Stomach (tissue), 9 donors: Measurements from ENCODE around the gene WLS. TPM values are rescaled to one million over a fixed set of nuclear protein-coding genes. Genes with fewer than 3 reads are reported as not detected.
"Not testable (repeated sequence)": the region's sequence is repeated elsewhere in the genome, so short reads cannot be mapped to it uniquely, and the experiment has no call there.

Experiments used
- DNase-seq, 2 donors: peaks; one replicate each; pipeline versions ENCODE4 v3.0.0 to v3.0.0-alpha.2; 2013 to 2019
- H3K27ac ChIP-seq, 5 donors: fragments of 200-600 bp in 4 of 5; sonication (generic) in 4 of 5; one replicate each; pipeline ENCODE4 v1.5.1; 2013 to 2019; ENCODE audit warnings: mild to moderate bottlenecking in 1 of 5, moderate library complexity in 1 of 5
- H3K27me3 ChIP-seq, 3 donors: fragments of 200-600 bp; sonication (generic); one replicate each; pipeline ENCODE4 v1.5.1; 2017 to 2019; ENCODE audit warnings: mixed run types in 1 of 3
- H3K36me3 ChIP-seq, 4 donors: fragments of 200-600 bp; sonication (generic); 1 replicate in 3 of 4; 2 replicates in 1 of 4; pipeline ENCODE4 v1.5.1; 2016 to 2019
- H3K4me1 ChIP-seq, 4 donors: fragments of 200-600 bp; sonication (generic); one replicate each; pipeline ENCODE4 v1.5.1; 2016 to 2019
- H3K4me3 ChIP-seq, 4 donors: fragments of 200-600 bp; sonication (generic) in 3 of 4; one replicate each; pipeline ENCODE4 v1.5.1; 2016 to 2019; ENCODE audit warnings: mild to moderate bottlenecking in 1 of 4
- H3K9me3 ChIP-seq, 4 donors: fragments of 200-600 bp; sonication (generic); one replicate each; pipeline ENCODE4 v1.5.1; 2016 to 2019
- CTCF ChIP-seq, 7 experiments: fragments of 450-650 bp in 4 of 7; fragments of 200-600 bp in 3 of 7; sonication (generic) in 3 of 7; IDR thresholded peaks; one replicate each; pipeline ENCODE4 v1.5.1; 2016 to 2019; ENCODE audit warnings: antibody characterized with exemption in 7 of 7, control low read depth in 2 of 7, mild to moderate bottlenecking in 1 of 7
- EP300 ChIP-seq: sonication (generic); formaldehyde crosslinking; IDR thresholded peaks from one replicate; pipeline ENCODE4 v1.6.1; 2017; ENCODE audit warnings: antibody characterized with exemption
- POLR2A ChIP-seq, 4 donors: fragments of 450-650 bp; IDR thresholded peaks; one replicate each; pipeline ENCODE4 v1.6.1; 2016; ENCODE audit warnings: antibody characterized with exemption in 4 of 4, control low read depth in 2 of 4, mild to moderate bottlenecking in 1 of 4, moderate library complexity in 1 of 4
- POLR2AphosphoS5 ChIP-seq, 3 donors: sonication (generic); formaldehyde crosslinking; IDR thresholded peaks; one replicate each; pipeline ENCODE4 v1.6.1; 2016; ENCODE audit warnings: antibody characterized with exemption in 3 of 3
- WGBS, 5 donors: extraction: QIAGEN DNeasy Blood & Tissue Kit in 3 of 5; methylation state at CpG; one replicate each; pipeline versions ENCODE4 v1.1.5 to v1.1.7; 2013 to 2018; 5-methylcytosine and 5-hydroxymethylcytosine counted together
- intact Hi-C: fragments of 100-400 bp; cut with DNase I; formaldehyde crosslinking; loops from one replicate; pipeline ENCODE4 v1.15.1; 2023; ENCODE audit warnings: low total_unique reads
- polyA plus RNA-seq, 3 donors: library from polyadenylated mRNA; stranded (reverse); fragments of 200-250 nt; gene quantifications; one replicate each; pipeline ENCODE4 v1.2.3, GENCODE V29; 2013
- total RNA-seq, 5 donors: library from RNA; depleted of rRNA; stranded (reverse); fragments of >200 nt; gene quantifications; one replicate each; pipeline versions ENCODE4 v1.1.0 to v1.2.3, GENCODE V29; 2014 to 2016
- donor health status: healthy with polysubstance abuse.
- donor health status: Bipolar disorder and iron deficiency.
- donor health status: healthy.

WLS gene
- total and polyA plus RNA-seq, 8 donors, result 17.9 to 194 (median 66.8) TPM

- Histone ChIP-seq H3K27ac (peak overlapping the region; percentile 66 to 87 (median 82)), H3K4me1 (peaks cover 40 to 71% (median 58%) of the 10 kb centered on the region in 4 donors), H3K27me3 (no peaks in the 10 kb centered on the region), H3K36me3 (no peaks in the 10 kb centered on the region), H3K9me3 (no peaks in the 10 kb centered on the region), H3K4me3 (no peak overlapping the region)
- DNase-seq, result no peak
- intact Hi-C loops, result no loop called here
- no peak for TF ChIP-seq EP300
- TF ChIP-seq CTCF (IDR thresholded peaks at IDR 0.05), result no peak
- TF ChIP-seq POLR2AphosphoS5 (IDR thresholded peaks at IDR 0.05), result no peak
- TF ChIP-seq POLR2A (IDR thresholded peaks at IDR 0.05), result no peak
- WGBS, 5 donors, result 86 to 89% (median 86%) methylated on average over 1 of the region's 1 CpG
Observed at GRCh38 chr1:68174738-68175113, 57.6 kb downstream of the WLS start.

- TF ChIP-seq POLR2A (IDR thresholded peaks at IDR 0.05) (no peak), POLR2AphosphoS5 (IDR thresholded peaks at IDR 0.05) (peak; percentile 72 to 94 (median 81)), CTCF (IDR thresholded peaks at IDR 0.05) (no peak), EP300 (no peak)
- intact Hi-C loops, result no loop called here
- Histone ChIP-seq H3K36me3 (no peaks in the 10 kb centered on the region), H3K9me3 (no peaks in the 10 kb centered on the region), H3K4me3 (peak overlapping the region in 2 of 4 donors; percentile 6 to 23), H3K27ac (peak overlapping the region; percentile 66 to 87 (median 82)), H3K4me1 (peaks cover 40 to 67% (median 58%) of the 10 kb centered on the region in 4 donors), H3K27me3 (no peaks in the 10 kb centered on the region)
- DNase-seq, result peak; percentile 76 to 94
- WGBS, 5 donors, result 37 to 41% (median 37%) methylated on average over 14 of the region's 14 CpGs
Observed at GRCh38 chr1:68173936-68174737, 58.2 kb downstream of the WLS start.

GRCh38 chr1:68173283-68173935 lies 58.9 kb downstream of the WLS start:
- DNase-seq, result peak in 1 of 2 donors; percentile 46
- TF ChIP-seq CTCF (IDR thresholded peaks at IDR 0.05) (no peak), POLR2A (IDR thresholded peaks at IDR 0.05) (no peak), EP300 (no peak), POLR2AphosphoS5 (IDR thresholded peaks at IDR 0.05) (no peak)
- H3K4me1 ChIP-seq, result peaks cover 40 to 67% (median 56%) of the 10 kb centered on the region in 4 donors
- intact Hi-C loops, result no loop called here
- peak overlapping the region in 2 of 4 donors; percentile 6 to 23 for H3K4me3 ChIP-seq
- peak overlapping the region; percentile 3 to 87 (median 82) for H3K27ac ChIP-seq
- no peaks in the 10 kb centered on the region for H3K36me3 ChIP-seq
- no peaks in the 10 kb centered on the region for H3K27me3 ChIP-seq
- 26 to 32% (median 28%) methylated on average over 6 of the region's 6 CpGs for WGBS, 5 donors
- H3K9me3 ChIP-seq, result no peaks in the 10 kb centered on the region

GRCh38 chr1:68171795-68172194 lies 60.5 kb downstream of the WLS start:
- H3K4me3 ChIP-seq, H3K36me3 ChIP-seq, DNase-seq, H3K27me3 ChIP-seq, intact Hi-C loops, H3K9me3 ChIP-seq, H3K27ac ChIP-seq: not testable (repeated sequence)
- WGBS, 5 donors, result 68 to 94% (median 86%) methylated on average over 1 of the region's 1 CpG
- peaks cover 26 to 61% (median 46%) of the 10 kb centered on the region in 4 donors for H3K4me1 ChIP-seq
